Lung (tissue), 12 donors: ENCODE results near the gene PPP2R3B. TPM values are rescaled to one million over a fixed set of nuclear protein-coding genes. Genes with fewer than 3 reads are reported as not detected.
A peak's percentile ranks its signal among the peaks of the same experiment; 100 is the strongest.
"Not testable (repeated sequence)": the region's sequence is repeated elsewhere in the genome, so short reads cannot be mapped to it uniquely, and the experiment has no call there.

Experiments
- ATAC-seq: fragments of 200-7000 bp; cut with Tn5 transposase; one replicate; pipeline ENCODE4 v1.9.1; 2020; ENCODE audit warnings: moderate number of reproducible peaks; ENCODE audit not compliant: insufficient read depth, low FRiP score
- DNase-seq, 3 donors: peaks; one replicate each; pipeline ENCODE4 v3.0.0-alpha.2; 2013 to 2017
- H3K27ac ChIP-seq, 2 donors: one replicate each; pipeline ENCODE4 v1.5.1; 2013; ENCODE audit warnings: mild to moderate bottlenecking in 2 of 2, moderate library complexity in 2 of 2, control low read depth in 1 of 2, inconsistent platforms in 1 of 2, low read depth in 1 of 2, low read length in 1 of 2
- H3K27me3 ChIP-seq, 3 donors: one replicate each; pipeline ENCODE4 v1.5.1; 2013; ENCODE audit warnings: low read length in 2 of 3; ENCODE audit not compliant: control insufficient read depth in 3 of 3, insufficient read depth in 3 of 3
- H3K36me3 ChIP-seq, 4 donors: one replicate each; pipeline ENCODE4 v1.5.1; 2013; ENCODE audit warnings: low read length in 4 of 4, mild to moderate bottlenecking in 1 of 4, moderate library complexity in 1 of 4; ENCODE audit not compliant: control insufficient read depth in 4 of 4, insufficient read depth in 4 of 4
- H3K4me1 ChIP-seq, 5 donors: one replicate each; pipeline ENCODE4 v1.5.1; 2013; ENCODE audit warnings: low read length in 5 of 5, mild to moderate bottlenecking in 2 of 5, moderate library complexity in 1 of 5; ENCODE audit not compliant: control insufficient read depth in 5 of 5, insufficient read depth in 5 of 5
- H3K4me3 ChIP-seq: one replicate; pipeline ENCODE4 v1.5.1; 2013; ENCODE audit warnings: mild to moderate bottlenecking, control low read depth, moderate library complexity
- H3K9ac ChIP-seq, 2 donors: one replicate each; pipeline ENCODE4 v1.5.1; 2013; ENCODE audit warnings: low read length in 2 of 2, control low read depth in 1 of 2; ENCODE audit not compliant: insufficient read depth in 1 of 2
- H3K9me3 ChIP-seq, 4 donors: one replicate each; pipeline ENCODE4 v1.5.1; 2013; ENCODE audit warnings: low read length in 3 of 4, mild to moderate bottlenecking in 1 of 4, moderate library complexity in 1 of 4; ENCODE audit not compliant: control insufficient read depth in 4 of 4, insufficient read depth in 3 of 4
- CTCF ChIP-seq: IDR thresholded peaks from 2 replicates; pipeline ENCODE4 v1.5.1; 2012; ENCODE audit warnings: mild to moderate bottlenecking; ENCODE audit errors: control extremely low read depth, extremely low read depth
- WGBS, 2 donors: extraction: QIAGEN DNeasy Blood & Tissue Kit; methylation state at CpG; one replicate each; pipeline ENCODE4 v1.1.7; 2013; 5-methylcytosine and 5-hydroxymethylcytosine counted together
- polyA plus RNA-seq, 2 donors: library from polyadenylated mRNA; stranded (reverse); fragments of 200-250 nt; gene quantifications; one replicate each; pipeline ENCODE4 v1.2.1, GENCODE V29; 2013
- total RNA-seq, 2 donors: library from RNA; depleted of rRNA in 1 of 2; stranded (reverse); fragments of >200 nt in 1 of 2; gene quantifications; one replicate each; pipeline ENCODE4 v1.2.1, GENCODE V29; 2014 to 2021
- donor health status: control.
- donor health status: control.
- donor health status: Bipolar disorder and iron deficiency.
- donor health status: healthy.
- donor health status: DM: yes; HTN: yes; CAD: no.

PPP2R3B gene
- total and polyA plus RNA-seq, 4 donors: 7.8 to 21.0 (median 15.6) TPM

GRCh38 chrX:433771-434170 is 47.1 kb upstream of the PPP2R3B start:
- no peak overlapping the region for H3K4me3 ChIP-seq
- TF ChIP-seq CTCF: no peak
- H3K27me3 ChIP-seq: peaks cover 2 to 8% (median 3%) of the 10 kb centered on the region in 3 donors
- H3K36me3 ChIP-seq: no peaks in the 10 kb centered on the region
- peaks cover 0 to 2% (median 0%) of the 10 kb centered on the region in 5 donors for H3K4me1 ChIP-seq
- no peak overlapping the region for H3K9ac ChIP-seq
- H3K9me3 ChIP-seq: peaks cover 0 to 11% (median 0%) of the 10 kb centered on the region in 4 donors
- H3K27ac ChIP-seq: no peak overlapping the region
- WGBS, 2 donors: 87 to 88% methylated on average over 26 of the region's 26 CpGs
- DNase-seq (no peak), ATAC-seq (no peak)

- not testable (repeated sequence) for H3K9ac ChIP-seq, H3K4me1 ChIP-seq, H3K36me3 ChIP-seq, H3K9me3 ChIP-seq, H3K27ac ChIP-seq, H3K27me3 ChIP-seq, ATAC-seq, DNase-seq, H3K4me3 ChIP-seq
- 95% methylated on average over 10 to 12 of the region's 12 CpGs for WGBS, 2 donors
Observed at GRCh38 chrX:432666-433065, 46.0 kb upstream of the PPP2R3B start.

GRCh38 chrX:431492-432111 is 44.9 kb upstream of the PPP2R3B start:
- Histone ChIP-seq H3K9me3 (peaks cover 0 to 5% (median 0%) of the 10 kb centered on the region in 4 donors), H3K27ac (no peak overlapping the region), H3K4me3 (no peak overlapping the region), H3K36me3 (no peaks in the 10 kb centered on the region), H3K9ac (no peak overlapping the region), H3K27me3 (peaks cover 3 to 8% (median 5%) of the 10 kb centered on the region in 3 donors), H3K4me1 (no peaks in the 10 kb centered on the region)
- ATAC-seq: no peak
- DNase-seq: peak in 2 of 3 donors; percentile 10 to 49
- TF ChIP-seq CTCF: no peak
- 94 to 99% methylated on average over 2 of the region's 2 CpGs for WGBS, 2 donors

GRCh38 chrX:431056-431455 is 44.3 kb upstream of the PPP2R3B start:
- H3K27me3 ChIP-seq: peaks cover 3 to 11% (median 8%) of the 10 kb centered on the region in 3 donors
- H3K9me3 ChIP-seq: peaks cover 0 to 5% (median 0%) of the 10 kb centered on the region in 4 donors
- no peaks in the 10 kb centered on the region for H3K36me3 ChIP-seq
- H3K4me1 ChIP-seq: no peaks in the 10 kb centered on the region
- no peak for DNase-seq
- H3K9ac ChIP-seq: no peak overlapping the region
- H3K4me3 ChIP-seq: no peak overlapping the region
- no peak for ATAC-seq
- TF ChIP-seq CTCF: no peak
- no peak overlapping the region for H3K27ac ChIP-seq
- 81 to 87% methylated on average over 21 of the region's 21 CpGs for WGBS, 2 donors
